Right atrium auricular region (tissue), 2 donors: Measurements from ENCODE around the gene PHF20. TPM values are rescaled to one million over a fixed set of nuclear protein-coding genes. Genes with fewer than 3 reads are reported as not detected.
A peak's percentile ranks its signal among the peaks of the same experiment; 100 is the strongest.

Experiments
- DNase-seq: peaks from one replicate; pipeline ENCODE4 v3.0.0-alpha.2; 2019; ENCODE audit warnings: low spot score
- H3K27ac ChIP-seq, 2 donors: fragments of 200-600 bp; sonication (generic); 1 replicate in 1 of 2; 2 replicates in 1 of 2; pipeline ENCODE4 v1.5.1; 2016 to 2019
- H3K27me3 ChIP-seq, 2 donors: fragments of 200-600 bp; sonication (generic); one replicate each; pipeline versions ENCODE4 v1.5.1 to v1.6.0; 2017 to 2019
- H3K36me3 ChIP-seq: fragments of 200-600 bp; sonication (generic); one replicate; pipeline ENCODE4 v1.5.1; 2016
- H3K4me1 ChIP-seq, 2 donors: fragments of 200-600 bp; sonication (generic); one replicate each; pipeline versions ENCODE4 v1.5.1 to v1.6.0; 2017 to 2019
- H3K4me3 ChIP-seq, 2 donors: fragments of 200-600 bp; sonication (generic); 1 replicate in 1 of 2; 2 replicates in 1 of 2; pipeline ENCODE4 v1.5.1; 2017 to 2019; ENCODE audit warnings: mild to moderate bottlenecking in 1 of 2, moderate library complexity in 1 of 2
- H3K9me3 ChIP-seq, 2 donors: fragments of 200-600 bp; sonication (generic); one replicate each; pipeline ENCODE4 v1.5.1; 2019
- CTCF ChIP-seq, 2 donors: fragments of 200-600 bp; sonication (generic); IDR thresholded peaks; one replicate each; pipeline ENCODE4 v1.5.1; 2019; ENCODE audit warnings: antibody characterized with exemption in 2 of 2
- total RNA-seq, 2 donors: library from RNA; depleted of rRNA; stranded (reverse); fragments of >200 nt; gene quantifications; one replicate each; pipeline ENCODE4 v1.1.0, GENCODE V29; 2016

Gene PHF20
- total RNA-seq, 2 donors from 2014 or later, result 29.7 to 34.7 TPM

GRCh38 chr20:35788796-35789195, 17.0 kb downstream of the PHF20 start:
- Histone ChIP-seq H3K4me3 (no peak overlapping the region), H3K9me3 (no peaks in the 10 kb centered on the region), H3K27ac (no peak overlapping the region), H3K27me3 (no peaks in the 10 kb centered on the region), H3K4me1 (peaks cover 0 to 9% of the 10 kb centered on the region in 2 donors), H3K36me3 (no peaks in the 10 kb centered on the region)
- no peak for TF ChIP-seq CTCF (IDR thresholded peaks at IDR 0.05)
- DNase-seq, result no peak

- H3K27me3 ChIP-seq, result no peaks in the 10 kb centered on the region
- H3K4me3 ChIP-seq, result no peak overlapping the region
- no peak for TF ChIP-seq CTCF (IDR thresholded peaks at IDR 0.05)
- H3K4me1 ChIP-seq, result peaks cover 0 to 9% of the 10 kb centered on the region in 2 donors
- no peak for DNase-seq
- H3K27ac ChIP-seq, result no peak overlapping the region
- H3K9me3 ChIP-seq, result no peaks in the 10 kb centered on the region
- H3K36me3 ChIP-seq, result no peaks in the 10 kb centered on the region
These were observed 19.3 kb downstream of the PHF20 start for GRCh38 chr20:35791097-35791496.

- H3K27ac ChIP-seq, result no peak overlapping the region
These were observed 20.0 kb downstream of the PHF20 start for GRCh38 chr20:35791821-35792220.

GRCh38 chr20:35792740-35793139, 20.9 kb downstream of the PHF20 start:
- no peaks in the 10 kb centered on the region for H3K36me3 ChIP-seq
- no peak overlapping the region for H3K4me3 ChIP-seq
- no peaks in the 10 kb centered on the region for H3K9me3 ChIP-seq
- H3K27me3 ChIP-seq, result no peaks in the 10 kb centered on the region
- DNase-seq, result no peak
- peaks cover 0 to 15% of the 10 kb centered on the region in 2 donors for H3K4me1 ChIP-seq
- TF ChIP-seq CTCF (IDR thresholded peaks at IDR 0.05), result no peak
- no peak overlapping the region for H3K27ac ChIP-seq

More at GRCh38 chr20:35791821-35792220, 20.0 kb downstream of the PHF20 start:
- TF ChIP-seq CTCF (IDR thresholded peaks at IDR 0.05), result no peak
- no peak for DNase-seq
- Histone ChIP-seq H3K36me3 (no peaks in the 10 kb centered on the region), H3K4me1 (peaks cover 0 to 11% of the 10 kb centered on the region in 2 donors), H3K4me3 (no peak overlapping the region), H3K27me3 (no peaks in the 10 kb centered on the region), H3K9me3 (no peaks in the 10 kb centered on the region)

- Histone ChIP-seq H3K4me3 (no peak overlapping the region), H3K4me1 (peaks cover 0 to 14% of the 10 kb centered on the region in 2 donors), H3K36me3 (peaks cover 3% of the 10 kb centered on the region), H3K27me3 (no peaks in the 10 kb centered on the region), H3K27ac (peak overlapping the region; percentile 27 to 65), H3K9me3 (no peaks in the 10 kb centered on the region)
- no peak for TF ChIP-seq CTCF (IDR thresholded peaks at IDR 0.05)
- no peak for DNase-seq
These were observed 24.8 kb downstream of the PHF20 start for GRCh38 chr20:35796571-35796970.

GRCh38 chr20:35801865-35802264, 30.1 kb downstream of the PHF20 start:
- Histone ChIP-seq H3K36me3 (peaks cover 24% of the 10 kb centered on the region), H3K4me1 (peaks cover 0 to 3% of the 10 kb centered on the region in 2 donors), H3K27ac (no peak overlapping the region), H3K4me3 (no peak overlapping the region), H3K9me3 (no peaks in the 10 kb centered on the region), H3K27me3 (no peaks in the 10 kb centered on the region)
- no peak for DNase-seq
- no peak for TF ChIP-seq CTCF (IDR thresholded peaks at IDR 0.05)
